GM23338 (cell line): ENCODE results near the gene KLK6. TPM values are rescaled to one million over a fixed set of nuclear protein-coding genes. Genes with fewer than 3 reads are reported as not detected.

Source experiments
- ATAC-seq: fragments of 200-7000 bp; cut with Tn5 transposase; 3 replicates; pipeline ENCODE4 v1.9.1; 2020
- DNase-seq: peaks from one replicate; pipeline ENCODE4 v3.0.0-alpha.2; 2015; ENCODE audit warnings: low spot score
- H2AFZ ChIP-seq: fragments of 200-600 bp; sonication (generic); 2 replicates; pipeline ENCODE4 v1.8.0; 2016; ENCODE audit warnings: antibody characterized with exemption, mild to moderate bottlenecking, moderate library complexity
- H3F3A ChIP-seq: fragments of 200-600 bp; sonication (generic); replicated peaks from 2 replicates; pipeline ENCODE4 v1.8.0; 2017; ENCODE audit warnings: antibody characterized with exemption, mixed run types, low read depth
- H3K27ac ChIP-seq: fragments of 200-600 bp; sonication (generic); 2 replicates; pipeline ENCODE4 v1.6.1; 2016; ENCODE audit warnings: low read depth
- H3K27me3 ChIP-seq: fragments of 200-600 bp; sonication (generic); 2 replicates; pipeline ENCODE4 v1.8.0; 2016; ENCODE audit warnings: mild to moderate bottlenecking, mixed run types, moderate library complexity; ENCODE audit not compliant: insufficient read depth
- H3K36me3 ChIP-seq: fragments of 200-600 bp; sonication (generic); 2 replicates; pipeline ENCODE4 v1.8.0; 2016; ENCODE audit warnings: mild to moderate bottlenecking; ENCODE audit not compliant: insufficient read depth
- H3K4me1 ChIP-seq: fragments of 200-600 bp; sonication (generic); 2 replicates; pipeline ENCODE4 v1.8.0; 2016; ENCODE audit warnings: mild to moderate bottlenecking, moderate library complexity; ENCODE audit not compliant: insufficient read depth
- H3K4me2 ChIP-seq: fragments of 200-600 bp; sonication (generic); 2 replicates; pipeline ENCODE4 v1.7.1; 2017; ENCODE audit warnings: mixed run types
- H3K4me3 ChIP-seq: fragments of 200-600 bp; sonication (generic); 2 replicates; pipeline ENCODE4 v1.6.1; 2016; ENCODE audit warnings: mixed run types
- H3K79me2 ChIP-seq: fragments of 200-600 bp; sonication (generic); replicated peaks from 2 replicates; pipeline ENCODE4 v1.8.0; 2017; ENCODE audit warnings: mild to moderate bottlenecking; ENCODE audit not compliant: insufficient read depth
- H3K9me2 ChIP-seq: fragments of 200-600 bp; sonication (generic); 2 replicates; pipeline ENCODE4 v1.8.0; 2017; ENCODE audit not compliant: insufficient read depth
- H4K20me1 ChIP-seq: fragments of 200-600 bp; sonication (generic); replicated peaks from 2 replicates; pipeline ENCODE4 v1.8.0; 2017; ENCODE audit warnings: mild to moderate bottlenecking; ENCODE audit not compliant: insufficient read depth
- H3K27ac Mint-ChIP-seq: 2 replicates; pipeline ENCODE4 v1.8.0; 2020; ENCODE audit warnings: inconsistent platforms, mild to moderate bottlenecking, moderate library complexity, mixed read lengths
- H3K27me3 Mint-ChIP-seq: 3 replicates; pipeline ENCODE4 v1.8.0; 2022; ENCODE audit warnings: low read depth, mild to moderate bottlenecking, moderate library complexity, mixed read lengths, inconsistent platforms; ENCODE audit not compliant: insufficient read depth, poor library complexity
- H3K36me3 Mint-ChIP-seq: 3 replicates; pipeline ENCODE4 v1.8.0; 2021; ENCODE audit warnings: low read depth, mild to moderate bottlenecking, inconsistent platforms, moderate library complexity, mixed read lengths
- H3K4me1 Mint-ChIP-seq: 3 replicates; pipeline ENCODE4 v1.8.0; 2020; ENCODE audit warnings: mild to moderate bottlenecking, inconsistent platforms, mixed read lengths
- H3K4me3 Mint-ChIP-seq: 3 replicates; pipeline ENCODE4 v1.8.0; 2021; ENCODE audit warnings: moderate library complexity, mild to moderate bottlenecking, inconsistent platforms, mixed read lengths
- H3K9me3 Mint-ChIP-seq: 3 replicates; pipeline ENCODE4 v1.8.0; 2020; ENCODE audit warnings: moderate library complexity, mild to moderate bottlenecking, inconsistent platforms, mixed read lengths
- CREB1 ChIP-seq: fragments of 250-450 bp; sonication (Bioruptor Pico); IDR thresholded peaks from 2 replicates; pipeline ENCODE4 v1.5.0; 2020; ENCODE audit warnings: low read depth, mild to moderate bottlenecking, moderate library complexity
- CTCF ChIP-seq, 2 experiments: fragments of 200-600 bp in 1 of 2; sonication (generic) in 1 of 2; conservative IDR thresholded peaks; 2 replicates each; pipeline versions ENCODE4 v1.5.1 to v1.6.1; 2016 to 2017; ENCODE audit warnings: antibody characterized with exemption in 2 of 2, low read depth in 2 of 2, mild to moderate bottlenecking in 2 of 2, moderate library complexity in 1 of 2
- ETS1 ChIP-seq: IDR thresholded peaks from 2 replicates; pipeline ENCODE4 v1.6.1; 2016; ENCODE audit warnings: antibody characterized with exemption
- EZH2 ChIP-seq: fragments of 200-600 bp; sonication (generic); IDR thresholded peaks from one replicate; pipeline ENCODE4 v1.8.0; 2017; ENCODE audit warnings: antibody characterized with exemption, mild to moderate bottlenecking, low read depth; ENCODE audit not compliant: unreplicated experiment
- EZH2phosphoT487 ChIP-seq: fragments of 200-600 bp; sonication (generic); IDR thresholded peaks from one replicate; pipeline ENCODE4 v1.8.1; 2018; ENCODE audit warnings: antibody characterized with exemption; ENCODE audit not compliant: unreplicated experiment
- JUNB ChIP-seq: IDR thresholded peaks from one replicate; pipeline ENCODE4 v1.6.1; 2016; ENCODE audit warnings: antibody characterized with exemption; ENCODE audit not compliant: unreplicated experiment
- NANOG ChIP-seq: IDR thresholded peaks from 2 replicates; pipeline ENCODE4 v1.6.1; 2016; ENCODE audit warnings: antibody characterized with exemption, borderline replicate concordance
- POLR2AphosphoS5 ChIP-seq: IDR thresholded peaks from 2 replicates; pipeline ENCODE4 v1.6.1; 2016; ENCODE audit warnings: antibody characterized with exemption, low read depth
- REST ChIP-seq: IDR thresholded peaks from one replicate; pipeline ENCODE4 v1.6.1; 2018; ENCODE audit warnings: antibody characterized with exemption; ENCODE audit not compliant: unreplicated experiment
- STAT1 ChIP-seq: IDR thresholded peaks from one replicate; pipeline ENCODE4 v1.6.1; 2016; ENCODE audit warnings: antibody characterized with exemption; ENCODE audit not compliant: unreplicated experiment
- ZNF114 ChIP-seq: fragments of 250-450 bp; sonication (Bioruptor Pico); IDR thresholded peaks from 2 replicates; pipeline ENCODE4 v1.5.0; 2020; ENCODE audit warnings: mild to moderate bottlenecking, moderate library complexity
- ZNF331 ChIP-seq: fragments of 250-450 bp; sonication (Bioruptor Pico); IDR thresholded peaks from 2 replicates; pipeline ENCODE4 v1.5.0; 2020; ENCODE audit warnings: low read depth, mild to moderate bottlenecking, moderate library complexity
- ZNF462 ChIP-seq: fragments of 250-450 bp; sonication (Bioruptor Pico); IDR thresholded peaks from 2 replicates; pipeline ENCODE4 v1.5.0; 2020; ENCODE audit warnings: mild to moderate bottlenecking, moderate library complexity
- polyA plus RNA-seq: library from polyadenylated mRNA; unstranded; fragments of >200 nt; fragmentation: Nextera tagmentation; extraction: Ambion mirVana; gene quantifications from 2 replicates; pipeline ENCODE4 v1.2.1, GENCODE V29; 2016
- total RNA-seq: library from RNA; depleted of rRNA; stranded (reverse); fragments of >200 nt; shearing (Covaris generic); gene quantifications from 2 replicates; pipeline ENCODE4 v1.2.3, GENCODE V29; 2014

Gene KLK6
- total and polyA plus RNA-seq, 2 experiments from 2014 or later, result 0.47 to 0.56 TPM

GRCh38 chr19:50998686-50999085, 29.3 kb upstream of the KLK6 start:
- no peaks in the 10 kb centered on the region for H3K79me2 ChIP-seq
- H3K4me2 ChIP-seq, result no peak overlapping the region
- no peaks in the 10 kb centered on the region for H4K20me1 ChIP-seq
- peaks cover 17% of the 10 kb centered on the region for H3K4me1 ChIP-seq
- Mint-ChIP-seq H3K27ac (no peak overlapping the region), H3K36me3 (no peaks in the 10 kb centered on the region), H3K9me3 (peaks cover 7% of the 10 kb centered on the region), H3K4me1 (peaks cover 19% of the 10 kb centered on the region), H3K4me3 (no peak overlapping the region), H3K27me3 (peaks cover 28% of the 10 kb centered on the region)
- no peak overlapping the region for H3K27ac ChIP-seq
- no peak overlapping the region for H3K4me3 ChIP-seq
- no peaks in the 10 kb centered on the region for H3K36me3 ChIP-seq
- H3K9me2 ChIP-seq, result no peaks in the 10 kb centered on the region
- DNase-seq (no peak), ATAC-seq (no peak)
- no peaks in the 10 kb centered on the region for H3F3A ChIP-seq
- no peak overlapping the region for H2AFZ ChIP-seq
- no peaks in the 10 kb centered on the region for H3K27me3 ChIP-seq
- TF ChIP-seq CTCF (conservative IDR thresholded peaks at IDR 0.05; ENCODE audit: low read depth in 2 of 2) (no peak), EZH2phosphoT487 (no peak), CREB1 (no peak), ZNF331 (no peak), ETS1 (no peak), EZH2 (no peak), ZNF114 (CRISPR knock-in tag) (no peak), ZNF462 (CRISPR knock-in tag) (no peak), STAT1 (no peak), REST (no peak), NANOG (no peak), POLR2AphosphoS5 (no peak), JUNB (no peak)
